ENCODE measurements around the gene BCAS4. TPM values are rescaled to one million over a fixed set of nuclear protein-coding genes. Genes with fewer than 3 reads are reported as not detected.
"Not testable (repeated sequence)": the region's sequence is repeated elsewhere in the genome, so short reads cannot be mapped to it uniquely, and the experiment has no call there.

Gene BCAS4
- total RNA-seq, 3 donors from 2014 or later: 6.6 to 22.2 (median 10.5) TPM

GRCh38 chr20:50776122-50776817 is 18.6 kb upstream of the BCAS4 start:
- H3K4me3 ChIP-seq: no peak overlapping the region
- DNase-seq (ENCODE audit: low spot score in 2 of 2): peak in 1 of 2 donors; percentile 4
- TF ChIP-seq CTCF (IDR thresholded peaks at IDR 0.05) (no peak), POLR2A (IDR thresholded peaks at IDR 0.05) (no peak), POLR2AphosphoS5 (IDR thresholded peaks at IDR 0.05) (no peak)
- no peak overlapping the region for H3K27ac ChIP-seq
- H3K27me3 ChIP-seq: no peaks in the 10 kb centered on the region
- intact Hi-C loops (cut with DNase I; ENCODE audit: low total_unique reads): no loop called here
- H3K4me1 ChIP-seq: no peaks in the 10 kb centered on the region
- no peaks in the 10 kb centered on the region for H3K36me3 ChIP-seq
- no peaks in the 10 kb centered on the region for H3K9me3 ChIP-seq

- intact Hi-C loops (cut with DNase I; ENCODE audit: low total_unique reads): no loop called here
- H3K27ac ChIP-seq: no peak overlapping the region
- TF ChIP-seq POLR2AphosphoS5 (IDR thresholded peaks at IDR 0.05): no peak
- TF ChIP-seq CTCF (IDR thresholded peaks at IDR 0.05): no peak
- TF ChIP-seq POLR2A (IDR thresholded peaks at IDR 0.05): no peak
These were observed 17.5 kb upstream of the BCAS4 start for GRCh38 chr20:50777373-50777772.

GRCh38 chr20:50778994-50779393 is 15.9 kb upstream of the BCAS4 start:
- H3K9me3 ChIP-seq; H3K27me3 ChIP-seq; H3K27ac ChIP-seq; intact Hi-C loops (cut with DNase I; ENCODE audit: low total_unique reads); H3K4me3 ChIP-seq; DNase-seq (ENCODE audit: low spot score in 2 of 2); H3K4me1 ChIP-seq; H3K36me3 ChIP-seq: not testable (repeated sequence)

More at GRCh38 chr20:50777373-50777772, 17.5 kb upstream of the BCAS4 start:
- Histone ChIP-seq H3K4me1 (no peaks in the 10 kb centered on the region), H3K4me3 (no peak overlapping the region), H3K36me3 (no peaks in the 10 kb centered on the region), H3K9me3 (no peaks in the 10 kb centered on the region), H3K27me3 (no peaks in the 10 kb centered on the region)
- no peak for DNase-seq (ENCODE audit: low spot score in 2 of 2)

GRCh38 chr20:50783390-50783789 is 11.5 kb upstream of the BCAS4 start:
- no peaks in the 10 kb centered on the region for H3K27me3 ChIP-seq
- H3K9me3 ChIP-seq: no peaks in the 10 kb centered on the region
- DNase-seq (ENCODE audit: low spot score in 2 of 2): no peak
- intact Hi-C loops (cut with DNase I; ENCODE audit: low total_unique reads): no loop called here
- H3K27ac ChIP-seq: no peak overlapping the region
- no peaks in the 10 kb centered on the region for H3K36me3 ChIP-seq
- H3K4me3 ChIP-seq: no peak overlapping the region
- H3K4me1 ChIP-seq: no peaks in the 10 kb centered on the region
- TF ChIP-seq POLR2A (IDR thresholded peaks at IDR 0.05) (no peak), POLR2AphosphoS5 (IDR thresholded peaks at IDR 0.05) (no peak), CTCF (IDR thresholded peaks at IDR 0.05) (no peak)

GRCh38 chr20:50783903-50784302 is 11.0 kb upstream of the BCAS4 start:
- H3K9me3 ChIP-seq: no peaks in the 10 kb centered on the region
- H3K4me3 ChIP-seq: no peak overlapping the region
- TF ChIP-seq POLR2AphosphoS5 (IDR thresholded peaks at IDR 0.05) (no peak), POLR2A (IDR thresholded peaks at IDR 0.05) (no peak), CTCF (IDR thresholded peaks at IDR 0.05) (no peak)
- no peak overlapping the region for H3K27ac ChIP-seq
- no peaks in the 10 kb centered on the region for H3K27me3 ChIP-seq
- intact Hi-C loops (cut with DNase I; ENCODE audit: low total_unique reads): no loop called here
- DNase-seq (ENCODE audit: low spot score in 2 of 2): no peak
- H3K4me1 ChIP-seq: no peaks in the 10 kb centered on the region
- no peaks in the 10 kb centered on the region for H3K36me3 ChIP-seq

Data from breast epithelium (tissue), 4 donors.